Endodermal cell (in vitro differentiated cells): Measurements from ENCODE around the gene PATZ1. TPM values are rescaled to one million over a fixed set of nuclear protein-coding genes. Genes with fewer than 3 reads are reported as not detected.
A peak's percentile ranks its signal among the peaks of the same experiment; 100 is the strongest.
"Not testable (repeated sequence)": the region's sequence is repeated elsewhere in the genome, so short reads cannot be mapped to it uniquely, and the experiment has no call there.

Source experiments
- DNase-seq: peaks from one replicate; pipeline ENCODE4 v3.0.0-alpha.2; 2017
- H3K27ac ChIP-seq: 2 replicates; pipeline ENCODE4 v1.5.1; 2013; ENCODE audit warnings: mild to moderate bottlenecking, low read depth, low read length, moderate library complexity
- H3K27me3 ChIP-seq: 2 replicates; pipeline ENCODE4 v1.6.1; 2013; ENCODE audit warnings: mild to moderate bottlenecking, low read length, moderate library complexity; ENCODE audit not compliant: insufficient read depth, control insufficient read depth, poor library complexity, severe bottlenecking
- H3K36me3 ChIP-seq: 2 replicates; pipeline ENCODE4 v1.7.0; 2013; ENCODE audit warnings: mild to moderate bottlenecking, low read length, moderate library complexity; ENCODE audit not compliant: control insufficient read depth, insufficient read depth
- H3K4me1 ChIP-seq: one replicate; pipeline ENCODE4 v1.7.0; 2013; ENCODE audit warnings: low read length; ENCODE audit not compliant: control insufficient read depth, insufficient read depth
- H3K4me3 ChIP-seq: 2 replicates; pipeline ENCODE4 v1.5.1; 2013; ENCODE audit warnings: mild to moderate bottlenecking, low read length, moderate library complexity
- H3K9ac ChIP-seq: 2 replicates; pipeline ENCODE4 v1.6.1; 2013; ENCODE audit warnings: mild to moderate bottlenecking, low read length, moderate library complexity; ENCODE audit not compliant: poor library complexity, severe bottlenecking; ENCODE audit errors: extremely low read depth
- H3K9me3 ChIP-seq: 2 replicates; pipeline ENCODE4 v1.6.1; 2013; ENCODE audit warnings: mild to moderate bottlenecking, low read length, moderate library complexity; ENCODE audit not compliant: control insufficient read depth
- H3K27ac Mint-ChIP-seq: 2 replicates; pipeline ENCODE4 v1.8.0; 2020; ENCODE audit warnings: mixed read lengths
- H3K27me3 Mint-ChIP-seq: 2 replicates; pipeline ENCODE4 v1.8.0; 2021; ENCODE audit warnings: mild to moderate bottlenecking, mixed read lengths; ENCODE audit not compliant: insufficient read depth
- H3K36me3 Mint-ChIP-seq: 2 replicates; pipeline ENCODE4 v1.8.0; 2020; ENCODE audit warnings: low read depth, mixed read lengths
- H3K4me1 Mint-ChIP-seq: 2 replicates; pipeline ENCODE4 v1.8.0; 2020; ENCODE audit warnings: mixed read lengths
- H3K4me3 Mint-ChIP-seq: 2 replicates; pipeline ENCODE4 v1.8.0; 2020; ENCODE audit warnings: mild to moderate bottlenecking, moderate library complexity, mixed read lengths
- H3K9me3 Mint-ChIP-seq: 2 replicates; pipeline ENCODE4 v1.8.0; 2020; ENCODE audit warnings: mild to moderate bottlenecking, mixed read lengths
- WGBS, 2 experiments: methylation state at CpG; one replicate each; pipeline versions ENCODE4 v1.1.5 to v1.1.7; 2013; ENCODE audit warnings: missing lambda C conversion rate in 2 of 2, mixed read lengths in 1 of 2; ENCODE audit not compliant: insufficient coverage in 1 of 2, insufficient read length in 1 of 2; 5-methylcytosine and 5-hydroxymethylcytosine counted together
- total RNA-seq, 2 donors: library from RNA; stranded (reverse); fragmentation: NEBNext Ultra II Directional in 1 of 2; extraction: Animal tissue kit (Norgen Biotek cat#: 25700) in 1 of 2; gene quantifications; 2 replicates in 1 of 2; 3 replicates in 1 of 2; pipeline ENCODE4 v1.2.1, GENCODE V29; 2021
- TF ChIP-seq, protein P1 (sequence below): fragments of 200-600 bp; sonication (generic); conservative IDR thresholded peaks from 2 replicates; pipeline ENCODE4 v1.5.0; 2021; ENCODE audit warnings: antibody characterized with exemption, mild to moderate bottlenecking

The PATZ1 gene
- total RNA-seq, 2 donors from 2014 or later: 49.2 to 57.1 TPM

DNA sequence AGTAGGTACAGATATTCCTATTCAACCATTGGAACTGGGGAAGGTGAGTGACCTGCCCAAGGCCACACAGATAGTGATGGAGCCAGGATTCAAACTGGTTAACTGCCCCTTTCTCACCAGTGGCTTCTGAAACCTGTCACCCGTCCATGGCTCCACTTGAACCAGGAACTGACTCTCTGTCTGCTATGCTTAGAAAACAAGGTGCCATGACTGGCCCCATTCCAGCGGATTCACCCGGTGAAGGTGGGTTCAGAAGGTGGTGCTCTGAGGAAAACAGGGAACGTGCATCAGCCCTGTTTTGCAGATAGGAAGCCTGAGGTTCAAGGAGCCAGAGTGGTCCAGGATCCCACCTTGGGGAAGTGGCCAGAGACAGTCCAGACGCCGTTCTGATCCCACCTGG, 2.6 kb upstream of the PATZ1 start:
- no peak for DNase-seq
- no peaks in the 10 kb centered on the region for H3K9me3 Mint-ChIP-seq
- H3K27ac ChIP-seq: no peak overlapping the region
- no peak overlapping the region for H3K27ac Mint-ChIP-seq
- no peaks in the 10 kb centered on the region for H3K27me3 ChIP-seq
- peaks cover 11% of the 10 kb centered on the region for H3K36me3 Mint-ChIP-seq
- no peak overlapping the region for H3K4me3 Mint-ChIP-seq
- H3K9me3 ChIP-seq: no peaks in the 10 kb centered on the region
- WGBS, 2 experiments: 90% methylated on average over 3 to 5 of the region's 6 CpGs
- no peak overlapping the region for H3K4me3 ChIP-seq
- H3K9ac ChIP-seq: no peak overlapping the region
- H3K4me1 Mint-ChIP-seq: peaks cover 13% of the 10 kb centered on the region
- H3K27me3 Mint-ChIP-seq: no peaks in the 10 kb centered on the region
- TF ChIP-seq, protein P1, sequence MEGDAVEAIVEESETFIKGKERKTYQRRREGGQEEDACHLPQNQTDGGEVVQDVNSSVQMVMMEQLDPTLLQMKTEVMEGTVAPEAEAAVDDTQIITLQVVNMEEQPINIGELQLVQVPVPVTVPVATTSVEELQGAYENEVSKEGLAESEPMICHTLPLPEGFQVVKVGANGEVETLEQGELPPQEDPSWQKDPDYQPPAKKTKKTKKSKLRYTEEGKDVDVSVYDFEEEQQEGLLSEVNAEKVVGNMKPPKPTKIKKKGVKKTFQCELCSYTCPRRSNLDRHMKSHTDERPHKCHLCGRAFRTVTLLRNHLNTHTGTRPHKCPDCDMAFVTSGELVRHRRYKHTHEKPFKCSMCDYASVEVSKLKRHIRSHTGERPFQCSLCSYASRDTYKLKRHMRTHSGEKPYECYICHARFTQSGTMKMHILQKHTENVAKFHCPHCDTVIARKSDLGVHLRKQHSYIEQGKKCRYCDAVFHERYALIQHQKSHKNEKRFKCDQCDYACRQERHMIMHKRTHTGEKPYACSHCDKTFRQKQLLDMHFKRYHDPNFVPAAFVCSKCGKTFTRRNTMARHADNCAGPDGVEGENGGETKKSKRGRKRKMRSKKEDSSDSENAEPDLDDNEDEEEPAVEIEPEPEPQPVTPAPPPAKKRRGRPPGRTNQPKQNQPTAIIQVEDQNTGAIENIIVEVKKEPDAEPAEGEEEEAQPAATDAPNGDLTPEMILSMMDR: no peak
- H3K4me1 ChIP-seq: peaks cover 7% of the 10 kb centered on the region
- peaks cover 11% of the 10 kb centered on the region for H3K36me3 ChIP-seq

DNA sequence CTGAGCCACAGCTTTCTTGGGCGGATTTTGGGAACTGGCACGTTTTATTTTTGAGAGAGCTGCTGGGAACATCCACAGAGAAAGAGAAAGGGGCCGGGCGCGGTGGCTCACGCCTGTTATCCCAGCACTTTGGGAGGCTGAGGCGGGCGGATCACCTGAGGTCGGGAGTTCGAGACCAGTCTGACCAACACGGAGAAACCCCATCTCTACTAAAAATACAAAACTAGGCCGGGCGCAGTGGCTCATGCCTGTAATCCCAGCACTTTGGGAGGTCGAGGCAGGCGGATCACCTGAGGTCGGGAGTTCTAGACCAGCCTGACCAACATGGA, 1.8 kb upstream of the PATZ1 start:
- Histone ChIP-seq H3K9ac (peak overlapping the region; percentile 78), H3K4me3 (peak overlapping the region; percentile 86), H3K4me1 (peaks cover 12% of the 10 kb centered on the region), H3K36me3 (peaks cover 18% of the 10 kb centered on the region)
- H3K27me3 Mint-ChIP-seq, DNase-seq, H3K27ac ChIP-seq, H3K9me3 ChIP-seq, H3K27me3 ChIP-seq, H3K9me3 Mint-ChIP-seq: not testable (repeated sequence)
- Mint-ChIP-seq H3K4me3 (peak overlapping the region; percentile 80), H3K4me1 (peaks cover 21% of the 10 kb centered on the region), H3K36me3 (peaks cover 17% of the 10 kb centered on the region), H3K27ac (peak overlapping the region; percentile 87)
- WGBS, 2 experiments: 89 to 91% methylated on average over 6 to 16 of the region's 16 CpGs

DNA sequence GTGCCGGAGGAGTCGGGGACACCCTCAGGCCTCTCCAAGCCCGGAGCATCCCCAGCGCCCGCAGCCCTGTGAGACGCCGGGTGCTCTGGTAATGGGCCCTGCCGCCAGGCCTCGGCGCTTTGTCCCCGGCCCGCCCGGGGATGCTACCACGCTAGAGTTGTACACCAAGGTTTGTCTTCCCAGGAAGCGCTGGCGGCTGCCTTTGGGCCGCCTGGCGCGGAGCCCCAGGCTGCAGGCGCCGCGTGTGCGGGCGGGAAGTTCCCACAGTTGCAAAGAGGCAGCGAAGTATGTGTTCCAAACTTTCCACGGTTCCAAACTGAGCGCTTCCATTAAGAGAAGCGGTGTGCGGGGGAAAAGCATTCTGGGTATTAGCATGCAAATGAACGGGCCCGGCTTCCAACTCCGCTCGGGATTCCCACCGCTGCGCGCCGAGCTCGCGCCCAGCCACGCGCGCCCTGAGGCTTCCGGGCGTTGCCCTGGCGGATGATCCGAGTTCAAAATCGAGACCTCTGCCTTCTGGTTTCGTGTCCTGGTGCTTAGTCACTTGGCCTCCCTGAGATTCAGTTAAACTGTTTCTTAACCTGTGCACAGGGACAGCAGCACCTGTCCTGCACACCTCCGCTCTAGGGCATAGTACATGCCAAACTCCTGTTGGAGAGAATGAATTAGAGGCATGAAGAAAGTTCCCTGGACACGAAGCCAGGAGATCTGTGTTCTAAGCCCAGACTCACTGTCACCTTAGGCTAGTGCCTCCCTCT, 1.3 kb upstream of the PATZ1 start:
- peak overlapping the region; percentile 80 for H3K4me3 Mint-ChIP-seq
- 5 to 7% methylated on average over 36 to 50 of the region's 50 CpGs for WGBS, 2 experiments
- peak overlapping the region; percentile 78 for H3K9ac ChIP-seq

More for the DNA sequence above, 1.3 kb upstream of the PATZ1 start:
- TF ChIP-seq, protein P1: no peak
- Histone ChIP-seq H3K27me3 (no peaks in the 10 kb centered on the region), H3K4me1 (peaks cover 12% of the 10 kb centered on the region), H3K9me3 (no peaks in the 10 kb centered on the region), H3K27ac (peak overlapping the region; percentile 95), H3K4me3 (peak overlapping the region; percentile 86), H3K36me3 (peaks cover 24% of the 10 kb centered on the region)
- peak overlapping the region; percentile 95 for H3K27ac Mint-ChIP-seq
- H3K27me3 Mint-ChIP-seq: no peaks in the 10 kb centered on the region
- H3K9me3 Mint-ChIP-seq: no peaks in the 10 kb centered on the region
- H3K36me3 Mint-ChIP-seq: peaks cover 23% of the 10 kb centered on the region
- peak; percentile 88 for DNase-seq
- peaks cover 26% of the 10 kb centered on the region for H3K4me1 Mint-ChIP-seq
